HG03159 (cell line): ENCODE data around the gene CYP19A1.
"Not testable (repeated sequence)": the region's sequence is repeated elsewhere in the genome, so short reads cannot be mapped to it uniquely, and the experiment has no call there.

Experiments
- ATAC-seq: cut with Tn5 transposase; IDR thresholded peaks from one replicate; pipeline ENCODE4 v1.9.1; 2021; ENCODE audit warnings: mild to moderate bottlenecking, moderate library complexity; ENCODE audit not compliant: unreplicated experiment

CYP19A1 gene

DNA sequence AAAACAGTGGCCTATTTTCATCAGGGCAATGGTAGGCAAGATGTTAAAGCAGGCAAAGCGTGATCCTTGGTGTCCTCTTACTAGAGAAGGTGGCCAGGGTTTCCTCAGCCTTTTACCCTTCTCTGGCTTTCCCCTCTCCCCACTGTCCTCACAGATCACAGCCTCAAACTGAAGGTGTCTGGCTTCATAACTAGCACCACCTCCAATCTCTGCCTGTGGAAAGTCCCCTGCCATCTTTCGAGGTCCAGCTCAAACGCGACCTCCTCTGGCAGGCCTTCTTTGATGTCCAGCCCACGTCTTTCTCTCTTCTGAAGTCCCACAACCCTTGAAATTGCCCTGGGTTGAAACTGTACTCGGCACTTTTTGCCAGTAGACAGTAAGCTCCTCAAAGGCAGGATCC is 35.9 kb downstream of the CYP19A1 start:
- ATAC-seq = no peak

- no peak for ATAC-seq
These were observed 39.0 kb downstream of the CYP19A1 start for GRCh38 chr15:51299187-51300015.

DNA sequence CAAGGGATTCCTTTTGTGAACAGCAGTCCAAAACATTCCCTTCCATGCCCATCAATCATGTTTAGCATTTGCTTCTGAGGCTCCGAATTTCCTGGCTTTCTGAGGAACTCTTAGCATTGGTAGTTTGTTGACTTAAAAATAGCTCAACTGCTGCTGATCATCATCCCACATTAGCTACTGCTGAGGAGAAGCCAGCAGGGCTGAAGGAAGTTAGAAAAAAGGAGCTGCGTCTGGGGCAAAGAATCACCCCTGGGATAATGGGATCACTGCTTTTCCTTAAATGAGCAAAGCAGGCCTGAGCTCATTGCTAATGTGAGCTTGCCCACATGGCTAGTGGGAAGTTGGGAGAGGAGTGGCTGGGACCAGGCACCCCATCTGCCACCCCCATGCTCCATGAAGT is 39.8 kb downstream of the CYP19A1 start:
- ATAC-seq = no peak

- ATAC-seq = no peak
These were observed 47.7 kb downstream of the CYP19A1 start for GRCh38 chr15:51290720-51291119.

- ATAC-seq = no peak
These were observed 49.1 kb downstream of the CYP19A1 start for GRCh38 chr15:51289290-51289689.

- ATAC-seq = no peak
These were observed 50.0 kb downstream of the CYP19A1 start for GRCh38 chr15:51288143-51289065.

DNA sequence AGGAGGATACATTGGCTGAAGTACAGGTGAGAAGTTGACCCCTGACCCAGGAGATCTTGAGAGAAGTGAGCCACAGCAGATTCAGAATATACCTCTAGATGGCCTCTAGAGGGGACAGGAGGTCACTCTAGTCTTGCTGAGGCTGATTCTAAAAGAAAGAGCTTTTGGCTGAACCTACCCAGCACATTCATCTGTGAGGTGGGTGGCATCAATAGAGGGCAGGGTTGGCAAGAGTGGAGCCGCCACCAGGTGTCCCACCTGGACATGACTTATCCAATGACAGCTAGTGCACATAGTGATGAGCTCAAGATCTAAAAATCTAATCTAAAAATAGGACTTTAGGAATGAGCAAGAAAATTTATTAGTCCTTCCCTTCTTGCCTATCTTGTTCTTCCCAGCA is 51.6 kb downstream of the CYP19A1 start:
- ATAC-seq = no peak

GRCh38 chr15:51285399-51285798 is 53.0 kb downstream of the CYP19A1 start:
- no peak for ATAC-seq

GRCh38 chr15:51284871-51285270 is 53.5 kb downstream of the CYP19A1 start:
- no peak for ATAC-seq

- no peak for ATAC-seq
These were observed 55.4 kb downstream of the CYP19A1 start for GRCh38 chr15:51283026-51283425.

GRCh38 chr15:51282241-51282640 is 56.2 kb downstream of the CYP19A1 start:
- not testable (repeated sequence) for ATAC-seq

GRCh38 chr15:51281368-51281967 is 56.9 kb downstream of the CYP19A1 start:
- no peak for ATAC-seq

- ATAC-seq = no peak
These were observed 57.6 kb downstream of the CYP19A1 start for GRCh38 chr15:51280838-51281237.

DNA sequence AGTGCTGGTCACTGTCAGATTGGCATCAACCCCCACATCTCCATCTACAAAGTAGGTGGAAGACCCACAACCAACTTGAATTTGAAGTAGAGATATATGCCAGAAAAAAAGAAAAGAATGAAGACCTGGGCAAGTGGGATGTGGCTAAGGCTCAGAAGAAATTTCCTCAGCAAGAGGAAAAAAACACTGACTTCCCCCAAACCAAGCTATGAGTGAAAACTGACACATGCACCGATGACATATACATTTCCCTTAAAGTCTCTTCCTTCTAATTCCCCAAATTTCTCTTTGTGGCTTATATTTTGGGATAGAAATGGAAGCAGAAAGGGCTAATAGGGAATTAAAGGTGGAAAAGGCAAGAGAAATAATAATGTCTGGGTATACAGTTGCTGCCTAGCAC is 59.0 kb downstream of the CYP19A1 start:
- no peak for ATAC-seq

DNA sequence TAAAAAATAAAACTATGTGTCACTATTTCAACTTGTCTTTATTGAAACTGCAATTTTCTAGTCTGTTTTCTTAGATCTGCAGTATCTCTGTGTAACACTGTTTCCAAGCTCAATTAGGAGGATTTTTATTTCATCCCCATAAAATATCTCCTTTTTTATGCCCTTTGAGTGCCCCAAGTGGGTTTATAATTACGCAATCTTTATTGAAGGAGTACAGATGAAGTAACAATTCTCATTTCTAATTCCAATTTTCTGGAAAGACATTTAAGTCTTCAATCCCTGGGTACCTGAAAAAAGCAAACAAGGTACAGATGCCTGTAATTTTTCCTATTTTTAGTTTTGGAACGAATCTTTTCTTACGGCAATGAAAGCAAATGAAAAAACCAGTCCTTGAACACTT is 61.3 kb downstream of the CYP19A1 start:
- ATAC-seq = no peak

DNA sequence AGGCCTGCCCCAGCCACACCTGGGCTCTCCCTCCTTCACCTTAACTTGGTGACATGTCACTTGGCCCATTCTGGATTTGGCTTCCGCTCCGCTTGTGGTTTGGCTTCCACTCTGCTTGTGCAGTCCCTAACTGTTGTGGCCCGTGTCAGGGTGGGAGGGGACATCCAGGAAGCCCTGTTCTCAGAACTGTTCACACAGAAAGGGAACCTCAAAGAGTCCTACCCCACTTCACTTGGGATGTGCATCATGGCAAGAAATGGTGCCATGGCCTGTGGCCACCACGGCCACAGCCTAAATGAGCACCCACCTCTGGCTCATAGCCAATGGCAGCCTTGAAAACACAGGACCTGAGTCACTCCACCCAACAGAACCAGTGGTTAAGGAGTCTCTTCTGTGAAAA is 63.4 kb downstream of the CYP19A1 start:
- ATAC-seq = no peak

GRCh38 chr15:51270706-51271105 is 67.7 kb downstream of the CYP19A1 start:
- no peak for ATAC-seq

GRCh38 chr15:51269496-51269895 is 68.9 kb downstream of the CYP19A1 start:
- ATAC-seq = no peak

DNA sequence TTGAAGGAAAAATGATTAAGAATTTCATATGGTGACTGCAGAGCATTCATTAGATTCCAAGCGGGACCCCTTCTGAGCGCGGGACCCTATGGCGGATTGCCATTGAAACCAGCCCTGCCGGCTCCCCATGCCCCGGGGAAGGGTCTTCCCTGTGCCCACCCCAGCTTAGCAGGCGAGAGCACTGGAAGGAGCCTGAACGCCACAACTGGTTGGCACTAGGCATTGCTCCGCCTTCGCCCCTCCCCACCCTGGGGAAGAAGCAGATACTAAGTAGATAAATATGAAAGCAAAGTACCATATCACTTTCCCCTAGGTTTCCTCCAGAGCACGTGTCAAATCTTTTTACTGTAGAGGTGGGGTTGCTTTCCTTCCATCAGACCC is 70.7 kb downstream of the CYP19A1 start:
- no peak for ATAC-seq

DNA sequence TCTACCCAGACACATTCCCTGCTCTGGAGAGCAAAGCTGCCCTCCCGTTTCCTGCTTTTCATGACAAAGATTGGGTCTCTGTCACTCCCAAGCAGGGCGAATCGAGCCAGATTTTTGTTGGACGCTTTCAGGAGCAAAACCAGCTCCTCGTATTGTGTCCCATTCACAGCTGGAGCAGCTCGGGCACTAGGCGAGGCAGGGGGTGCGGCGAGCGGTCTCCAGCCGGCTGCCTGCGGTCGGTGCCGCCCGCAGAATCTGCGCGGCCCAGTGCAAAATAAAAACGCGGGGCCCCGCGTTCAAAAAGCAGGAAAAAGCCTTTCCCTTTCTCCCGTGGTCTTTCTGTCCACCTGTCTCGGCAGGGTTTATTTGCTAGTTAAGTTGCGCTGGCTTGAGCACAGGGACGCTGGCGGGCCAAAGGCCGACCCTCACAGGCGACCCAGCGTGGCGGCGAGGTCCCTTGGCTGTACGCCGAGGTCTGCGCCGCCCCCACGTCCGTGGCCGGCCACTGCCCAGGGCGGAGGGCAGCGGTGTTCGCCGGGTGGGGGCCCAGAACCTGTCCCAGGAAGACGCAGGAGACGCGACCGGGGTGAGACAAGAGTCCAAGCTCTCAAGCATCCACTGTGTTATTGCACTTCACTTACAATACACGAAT is 71.2 kb downstream of the CYP19A1 start:
- no peak for ATAC-seq

DNA sequence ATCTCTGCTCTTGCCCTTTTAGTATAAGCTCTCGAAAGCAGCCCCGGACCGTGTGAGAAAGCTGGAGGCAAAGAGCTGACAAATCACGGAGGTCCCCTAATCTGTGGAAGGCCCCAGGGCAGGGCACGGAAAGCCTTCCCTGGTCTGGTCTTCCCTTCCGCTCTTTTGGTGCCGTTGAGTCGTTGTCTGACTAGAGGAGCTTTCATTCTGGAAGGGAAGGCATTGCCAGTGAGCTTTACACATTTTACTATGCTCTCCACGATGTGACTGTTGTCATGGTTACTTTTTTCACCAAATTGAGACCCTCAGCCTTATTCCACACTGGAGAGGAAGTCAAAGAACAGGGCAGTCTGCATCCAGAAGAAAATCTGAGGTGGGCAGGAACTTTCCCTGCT is 71.7 kb downstream of the CYP19A1 start:
- ATAC-seq = no peak
